Activated T-cell treated with anti-CD3 and anti-CD28 coated beads for 24 hours (primary cell): Measurements from ENCODE around the gene PLEKHG4B.

Experiments
- DNase-seq: peaks from one replicate; pipeline ENCODE4 v3.0.0-alpha.2; 2020; ENCODE audit warnings: low read depth

The PLEKHG4B gene

DNA sequence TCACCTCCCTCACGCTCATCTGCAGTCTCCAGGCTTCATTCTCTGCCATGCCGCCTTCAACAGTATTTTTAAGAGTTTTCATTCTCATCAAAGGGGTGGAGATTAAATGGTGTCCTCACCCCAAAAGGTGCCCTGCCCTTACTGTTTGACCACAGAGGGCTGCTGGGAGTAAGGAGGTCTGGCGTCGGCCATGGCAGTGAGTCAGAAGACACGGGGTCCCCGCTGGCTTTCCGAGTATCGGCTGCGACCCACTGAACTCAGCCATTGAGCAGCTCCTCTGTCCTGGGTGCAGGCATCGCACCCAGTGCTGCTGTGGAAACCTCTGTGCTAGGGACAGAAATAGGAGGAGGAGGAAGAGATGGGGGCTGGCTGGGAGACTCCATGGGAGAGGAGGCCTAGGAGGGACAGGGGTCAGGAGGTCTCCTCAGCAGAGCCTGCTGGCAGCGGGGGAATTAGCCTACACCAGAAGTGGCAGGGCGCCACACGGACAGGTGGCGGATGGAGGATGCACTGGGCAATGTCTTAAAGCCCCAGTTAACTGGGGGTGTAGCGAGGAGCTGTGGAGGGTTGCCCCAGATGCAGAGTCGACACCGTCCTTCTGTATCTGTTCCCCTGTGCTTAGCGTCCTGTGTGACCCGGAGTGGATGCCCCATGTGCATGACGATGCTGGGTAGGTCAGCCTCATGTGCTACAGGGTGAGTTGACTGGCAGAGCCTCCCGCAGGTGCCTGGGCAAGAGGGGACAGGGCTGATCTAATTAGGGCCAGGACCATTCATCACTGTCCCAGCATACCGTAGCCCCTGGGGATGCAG is 15.4 kb upstream of the PLEKHG4B start:
- DNase-seq = no peak

- no peak for DNase-seq
Measured at GRCh38 chr5:77170-77501, 14.8 kb upstream of the PLEKHG4B start.

GRCh38 chr5:77546-77945 is 14.4 kb upstream of the PLEKHG4B start:
- no peak for DNase-seq

GRCh38 chr5:77957-78804 is 13.8 kb upstream of the PLEKHG4B start:
- no peak for DNase-seq

DNA sequence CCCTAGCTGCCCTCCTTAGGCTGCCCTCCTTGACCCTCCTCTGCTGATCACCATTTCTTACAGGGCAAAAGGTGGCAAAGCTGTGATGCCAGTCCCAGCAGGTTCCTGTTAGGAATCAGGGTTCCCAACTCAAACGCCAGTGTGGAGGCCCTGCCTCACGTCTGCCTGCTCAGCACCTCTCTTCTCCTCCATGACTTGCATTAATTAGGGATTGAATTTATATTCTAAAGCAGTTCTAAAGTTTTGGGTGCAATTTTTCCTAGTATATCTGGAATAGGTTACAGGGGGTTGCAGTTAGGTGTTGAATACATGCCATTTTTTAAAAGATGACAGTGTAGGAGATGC is 13.2 kb upstream of the PLEKHG4B start:
- no peak for DNase-seq

DNA sequence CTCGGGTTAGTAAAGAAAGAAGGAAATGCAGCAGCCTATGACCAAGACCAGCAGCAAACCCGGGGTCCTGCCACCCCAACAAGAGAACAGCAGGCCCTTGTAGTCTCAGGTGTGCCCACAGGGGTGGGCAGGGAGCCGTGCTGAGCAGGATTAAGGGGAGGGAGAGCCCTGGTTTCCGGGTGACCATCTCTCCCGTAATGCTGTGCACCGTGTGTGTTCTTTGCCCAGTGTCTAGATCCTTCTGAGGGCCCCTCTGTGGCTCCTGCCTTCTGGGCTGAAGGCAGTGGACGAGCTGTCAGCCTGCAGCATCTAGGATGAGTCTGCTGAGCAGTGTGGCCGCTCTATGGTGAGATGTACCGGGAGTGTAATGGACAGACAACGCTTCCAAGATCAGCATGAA is 12.7 kb upstream of the PLEKHG4B start:
- no peak for DNase-seq

- no peak for DNase-seq
Measured at GRCh38 chr5:79821-80220, 12.1 kb upstream of the PLEKHG4B start.

DNA sequence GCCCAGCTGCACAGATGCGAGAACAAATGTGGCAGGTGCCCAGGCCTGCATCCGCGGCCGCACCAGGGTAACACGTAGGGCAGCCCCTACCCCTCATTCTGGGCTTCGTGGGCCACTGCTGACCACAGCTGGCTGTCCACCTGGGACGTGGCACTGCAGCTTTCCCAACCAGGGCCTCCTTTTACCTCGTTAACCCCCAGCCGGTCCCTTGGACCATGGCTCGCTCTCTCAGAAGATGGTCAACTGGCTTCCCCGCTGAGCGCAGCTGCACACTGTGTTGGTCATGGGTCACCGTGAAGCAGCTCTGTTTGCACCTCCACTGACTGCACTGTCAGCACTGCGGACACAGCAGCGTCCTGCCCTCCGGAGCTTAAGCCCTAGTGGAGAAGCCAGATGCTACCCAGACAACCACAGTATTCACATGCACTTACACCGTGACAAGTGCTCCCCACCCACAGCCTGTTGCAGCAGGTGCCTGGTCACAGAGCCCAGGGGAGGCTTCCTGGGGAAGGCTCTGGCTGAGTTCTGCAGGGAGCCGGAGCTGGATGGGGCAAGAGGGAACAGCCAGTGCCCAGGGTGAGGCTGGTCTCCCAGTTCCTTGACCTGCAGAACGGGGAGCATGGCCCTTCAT is 10.5 kb upstream of the PLEKHG4B start:
- DNase-seq = no peak

GRCh38 chr5:82097-82496 is 9.9 kb upstream of the PLEKHG4B start:
- DNase-seq = no peak

- DNase-seq = no peak
Measured at GRCh38 chr5:82570-82969, 9.4 kb upstream of the PLEKHG4B start.

DNA sequence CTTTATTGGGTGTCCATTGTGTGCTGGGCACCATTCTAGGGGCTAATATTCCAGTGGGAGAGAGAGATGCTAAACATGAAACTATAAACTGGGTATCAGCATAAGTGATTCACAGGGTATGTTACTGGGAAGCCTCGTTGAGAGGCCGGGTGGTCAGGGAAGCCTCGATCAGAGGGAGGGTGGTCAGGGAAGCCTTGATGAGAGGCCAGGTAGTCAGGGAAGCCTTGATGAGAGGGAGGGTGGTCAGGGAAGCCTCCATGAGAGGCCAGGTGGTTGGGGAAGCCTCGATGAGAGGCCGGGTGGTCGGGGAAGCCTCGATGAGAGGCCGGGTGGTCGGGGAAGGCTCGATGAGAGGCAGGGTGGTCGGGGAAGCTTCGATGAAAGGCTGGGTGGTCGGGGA is 8.9 kb upstream of the PLEKHG4B start:
- no peak for DNase-seq

GRCh38 chr5:85334-85995 is 6.5 kb upstream of the PLEKHG4B start:
- no peak for DNase-seq

- no peak for DNase-seq
Measured at GRCh38 chr5:89337-90286, 2.4 kb upstream of the PLEKHG4B start.

DNA sequence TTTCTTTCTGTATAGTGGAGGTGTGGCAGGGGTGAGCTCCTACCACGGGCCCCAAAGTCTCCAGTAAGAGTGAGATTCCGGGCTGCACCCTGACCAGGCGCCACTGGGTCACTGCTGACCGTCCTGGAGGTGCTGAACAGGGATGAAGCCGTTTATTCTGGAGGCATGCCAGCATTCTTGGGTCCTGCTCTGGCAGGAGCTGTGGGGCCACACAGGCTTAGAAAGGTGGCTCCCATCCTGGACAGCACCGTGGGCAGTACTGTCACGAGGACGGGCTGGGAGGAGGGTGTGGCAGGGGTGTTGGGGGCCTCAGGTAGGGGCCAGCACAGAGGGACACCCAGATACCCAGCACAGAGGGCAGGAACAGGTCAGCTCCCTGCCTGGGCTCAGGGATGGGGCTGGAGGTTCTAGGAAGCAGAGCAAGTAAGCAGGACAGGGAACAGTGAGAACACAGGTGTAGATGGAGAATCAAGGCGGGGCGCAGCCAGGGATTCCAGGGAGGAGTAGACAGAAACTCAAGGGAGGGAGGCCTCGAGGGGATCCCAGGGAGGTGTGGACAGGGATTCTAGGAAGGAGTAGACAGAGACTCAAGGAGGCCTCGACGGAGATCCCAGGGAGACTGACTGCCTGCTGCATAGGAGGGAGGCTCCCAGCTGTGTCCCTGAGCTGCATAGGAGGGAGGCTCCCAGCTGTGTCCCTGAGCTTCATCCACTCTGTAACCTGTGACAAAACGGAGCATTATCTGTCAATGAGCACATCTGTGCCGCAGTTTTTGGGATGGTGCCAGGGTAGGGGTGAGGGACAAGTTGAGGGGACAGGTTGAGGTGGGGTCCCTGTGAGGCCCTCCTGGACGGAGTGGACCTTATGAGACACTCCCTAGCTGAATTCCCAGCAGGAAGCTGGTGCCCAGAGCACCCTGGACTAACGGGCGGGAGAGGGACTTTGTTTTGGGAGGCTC is 1.1 kb upstream of the PLEKHG4B start:
- no peak for DNase-seq

DNA sequence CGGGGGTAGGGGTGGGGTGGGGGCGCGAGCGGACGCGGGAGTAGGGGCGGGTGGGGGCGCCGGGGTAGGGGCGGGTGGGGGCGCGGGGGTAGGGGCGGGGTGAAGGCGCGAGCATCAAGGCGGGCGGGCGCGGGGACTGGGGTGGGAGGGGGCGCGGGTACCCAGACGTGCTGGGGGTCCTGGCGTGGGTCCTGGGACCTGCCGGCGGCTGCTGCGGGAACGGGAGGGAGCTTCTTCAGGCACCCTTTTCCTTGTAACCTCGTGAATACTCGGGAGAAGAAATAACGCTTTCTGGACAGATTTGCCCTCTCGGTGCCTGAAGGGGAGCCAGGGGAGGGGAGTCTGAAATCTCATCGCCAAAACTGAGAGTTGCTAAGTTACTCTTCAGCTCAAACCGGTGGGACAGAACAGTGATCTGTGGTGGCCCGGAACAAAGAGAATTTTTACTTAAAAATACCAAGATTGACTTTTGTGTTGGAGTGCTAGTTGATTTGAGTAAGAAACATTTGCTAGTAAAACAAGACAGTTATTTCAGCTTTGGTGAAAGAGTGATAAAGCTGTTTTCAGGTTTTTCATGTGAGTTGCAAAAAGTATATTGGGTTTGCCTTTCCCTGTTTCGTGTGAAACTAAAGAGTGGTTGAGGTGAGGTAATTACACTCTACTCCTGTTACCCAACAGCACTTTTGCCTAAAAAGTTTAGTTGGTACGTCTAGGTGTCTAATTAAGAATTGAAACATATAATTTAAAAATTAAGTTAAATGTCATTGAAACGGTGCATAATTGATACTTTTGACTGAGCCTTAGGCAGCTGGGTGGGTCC is 643 bp downstream of the PLEKHG4B start:
- DNase-seq = no peak

- DNase-seq = no peak
Measured at GRCh38 chr5:93221-93980, 1.4 kb downstream of the PLEKHG4B start.

DNA sequence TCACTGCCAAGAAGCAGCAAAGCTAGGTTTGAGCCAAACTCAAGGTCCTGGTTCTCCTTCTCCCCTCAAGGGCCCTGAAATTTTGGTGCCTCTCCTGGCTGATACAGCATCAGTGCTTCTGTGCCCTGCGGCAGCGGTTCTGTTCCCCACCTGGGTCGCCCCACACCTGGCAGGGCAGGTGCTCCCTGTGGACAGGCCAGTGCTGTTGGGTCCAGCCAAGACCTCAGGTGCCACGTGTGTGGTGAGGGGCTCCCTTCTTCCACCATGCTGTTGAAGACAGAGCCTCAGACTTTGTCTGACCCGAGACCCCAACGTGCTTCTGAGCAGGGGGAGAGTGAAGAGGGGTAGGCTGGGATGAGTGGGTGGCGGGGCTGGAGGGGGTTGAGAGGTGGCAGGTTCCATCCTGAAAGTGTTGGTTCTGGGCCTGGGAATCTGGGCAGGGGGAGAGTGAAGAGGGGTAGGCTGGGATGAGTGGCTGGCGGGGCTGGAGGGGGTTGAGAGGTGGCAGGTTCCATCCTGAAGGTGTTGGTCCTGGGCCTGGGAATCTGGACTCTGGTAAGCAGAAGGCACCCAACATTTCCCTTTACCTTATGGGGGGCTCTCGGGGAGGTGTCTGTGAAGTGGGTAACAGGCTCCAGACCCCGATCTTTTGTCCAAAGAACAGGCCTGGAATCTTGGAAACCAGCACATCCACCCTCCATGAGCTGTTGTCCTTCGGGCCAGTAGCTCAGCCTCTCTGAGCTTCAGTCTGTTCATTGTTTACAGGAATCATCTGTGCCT is 2.3 kb downstream of the PLEKHG4B start:
- DNase-seq = no peak
